Fibroblast of skin of left biceps (primary cell): ENCODE measurements around the gene FAM3C.
"Not testable (repeated sequence)": the region's sequence is repeated elsewhere in the genome, so short reads cannot be mapped to it uniquely, and the experiment has no call there.

ENCODE experiments used
- DNase-seq, 2 experiments: peaks; one replicate each; pipeline ENCODE4 v3.0.0-alpha.2; 2013; ENCODE audit warnings: low read depth in 2 of 2

The FAM3C gene

GRCh38 chr7:121395961-121396757 is at the start of gene FAM3C:
Gene FAM3C, minus strand, starts transcription at chr7:121396308. Its CDS starts 13,339 bp downstream, at chr7:121382969.
- peak; percentile 77 to 80 for DNase-seq

GRCh38 chr7:121442845-121443244 is 46.7 kb upstream of the FAM3C start:
- DNase-seq = no peak

GRCh38 chr7:121440857-121441503 is 44.9 kb upstream of the FAM3C start:
- DNase-seq = no peak

- peak; percentile 51 to 54 for DNase-seq
Measured at GRCh38 chr7:121438043-121438955, 42.2 kb upstream of the FAM3C start.

- DNase-seq = no peak
Measured at GRCh38 chr7:121437470-121437869, 41.4 kb upstream of the FAM3C start.

GRCh38 chr7:121436688-121437087 is 40.6 kb upstream of the FAM3C start:
- DNase-seq = no peak

- no peak for DNase-seq
Measured at GRCh38 chr7:121436136-121436535, 40.0 kb upstream of the FAM3C start.

GRCh38 chr7:121433775-121434174 is 37.7 kb upstream of the FAM3C start:
- no peak for DNase-seq

GRCh38 chr7:121432486-121432885 is 36.4 kb upstream of the FAM3C start:
- not testable (repeated sequence) for DNase-seq

- no peak for DNase-seq
Measured at GRCh38 chr7:121431996-121432395, 35.9 kb upstream of the FAM3C start.

- DNase-seq = no peak
Measured at GRCh38 chr7:121431389-121431995, 35.4 kb upstream of the FAM3C start.

- DNase-seq = no peak
Measured at GRCh38 chr7:121430558-121430957, 34.5 kb upstream of the FAM3C start.

GRCh38 chr7:121429798-121430197 is 33.7 kb upstream of the FAM3C start:
- DNase-seq = no peak

GRCh38 chr7:121428855-121429489 is 32.9 kb upstream of the FAM3C start:
- DNase-seq = peak; percentile 26 to 29

- DNase-seq = not testable (repeated sequence)
Measured at GRCh38 chr7:121421743-121422142, 25.6 kb upstream of the FAM3C start.

- no peak for DNase-seq
Measured at GRCh38 chr7:121420976-121421375, 24.9 kb upstream of the FAM3C start.

GRCh38 chr7:121419201-121420148 is 23.4 kb upstream of the FAM3C start:
- no peak for DNase-seq

- DNase-seq = no peak
Measured at GRCh38 chr7:121416533-121416932, 20.4 kb upstream of the FAM3C start.

GRCh38 chr7:121414436-121414835 is 18.3 kb upstream of the FAM3C start:
- DNase-seq = no peak

- no peak for DNase-seq
Measured at GRCh38 chr7:121411597-121411979, 15.5 kb upstream of the FAM3C start.
